Measurements from ENCODE around the gene GLMP.

The GLMP gene

GRCh38 chr1:156279837-156280236, 15.6 kb downstream of the GLMP start:
- no peak for TF ChIP-seq POLR2AphosphoS5 (IDR thresholded peaks at IDR 0.05; ENCODE audit: low read depth, low read length)
- TF ChIP-seq, protein P1, sequence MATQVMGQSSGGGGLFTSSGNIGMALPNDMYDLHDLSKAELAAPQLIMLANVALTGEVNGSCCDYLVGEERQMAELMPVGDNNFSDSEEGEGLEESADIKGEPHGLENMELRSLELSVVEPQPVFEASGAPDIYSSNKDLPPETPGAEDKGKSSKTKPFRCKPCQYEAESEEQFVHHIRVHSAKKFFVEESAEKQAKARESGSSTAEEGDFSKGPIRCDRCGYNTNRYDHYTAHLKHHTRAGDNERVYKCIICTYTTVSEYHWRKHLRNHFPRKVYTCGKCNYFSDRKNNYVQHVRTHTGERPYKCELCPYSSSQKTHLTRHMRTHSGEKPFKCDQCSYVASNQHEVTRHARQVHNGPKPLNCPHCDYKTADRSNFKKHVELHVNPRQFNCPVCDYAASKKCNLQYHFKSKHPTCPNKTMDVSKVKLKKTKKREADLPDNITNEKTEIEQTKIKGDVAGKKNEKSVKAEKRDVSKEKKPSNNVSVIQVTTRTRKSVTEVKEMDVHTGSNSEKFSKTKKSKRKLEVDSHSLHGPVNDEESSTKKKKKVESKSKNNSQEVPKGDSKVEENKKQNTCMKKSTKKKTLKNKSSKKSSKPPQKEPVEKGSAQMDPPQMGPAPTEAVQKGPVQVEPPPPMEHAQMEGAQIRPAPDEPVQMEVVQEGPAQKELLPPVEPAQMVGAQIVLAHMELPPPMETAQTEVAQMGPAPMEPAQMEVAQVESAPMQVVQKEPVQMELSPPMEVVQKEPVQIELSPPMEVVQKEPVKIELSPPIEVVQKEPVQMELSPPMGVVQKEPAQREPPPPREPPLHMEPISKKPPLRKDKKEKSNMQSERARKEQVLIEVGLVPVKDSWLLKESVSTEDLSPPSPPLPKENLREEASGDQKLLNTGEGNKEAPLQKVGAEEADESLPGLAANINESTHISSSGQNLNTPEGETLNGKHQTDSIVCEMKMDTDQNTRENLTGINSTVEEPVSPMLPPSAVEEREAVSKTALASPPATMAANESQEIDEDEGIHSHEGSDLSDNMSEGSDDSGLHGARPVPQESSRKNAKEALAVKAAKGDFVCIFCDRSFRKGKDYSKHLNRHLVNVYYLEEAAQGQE (IDR thresholded peaks at IDR 0.05; ENCODE audit: insufficient read depth in 1 of 2, low read depth in 2 of 2, low read length in 2 of 2): no peak

- TF ChIP-seq SIN3A (IDR thresholded peaks at IDR 0.05; ENCODE audit: borderline replicate concordance, insufficient read depth, low read length) (no peak), POLR2AphosphoS5 (IDR thresholded peaks at IDR 0.05; ENCODE audit: low read depth, low read length) (no peak), TAF1 (IDR thresholded peaks at IDR 0.05; ENCODE audit: borderline replicate concordance, insufficient read depth, low read length) (no peak), FOXP2 (optimal IDR thresholded peaks at IDR 0.05; ENCODE audit: borderline replicate concordance, extremely low read depth, extremely low read length, insufficient read depth) (no peak)
- TF ChIP-seq, protein P1 (IDR thresholded peaks at IDR 0.05; ENCODE audit: insufficient read depth in 1 of 2, low read depth in 2 of 2, low read length in 2 of 2): no peak
Observed at GRCh38 chr1:156276966-156277381, 18.5 kb downstream of the GLMP start.

DNA sequence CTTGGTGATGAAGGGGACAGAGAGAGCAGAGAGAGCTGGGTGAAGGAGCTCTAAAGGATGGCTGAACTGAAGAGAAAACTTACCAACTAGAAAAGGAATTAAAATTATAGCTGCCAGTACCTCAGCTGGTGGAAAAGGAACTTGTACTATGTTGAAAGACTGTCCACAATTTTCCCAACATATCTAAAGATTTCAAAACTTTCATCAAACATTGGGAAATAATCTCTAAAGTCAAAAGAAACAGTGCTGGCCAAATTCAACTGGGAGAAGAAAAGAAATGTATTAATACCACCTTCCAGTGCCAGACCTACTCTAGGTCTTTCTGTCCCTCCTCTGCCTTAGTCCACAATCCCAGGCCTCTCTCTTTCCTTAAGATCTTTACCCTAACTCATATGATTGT, 18.9 kb downstream of the GLMP start:
- no peak for TF ChIP-seq SIN3A (IDR thresholded peaks at IDR 0.05; ENCODE audit: borderline replicate concordance, insufficient read depth, low read length)
- TF ChIP-seq, protein P1 (IDR thresholded peaks at IDR 0.05; ENCODE audit: insufficient read depth in 1 of 2, low read depth in 2 of 2, low read length in 2 of 2): no peak
- no peak for TF ChIP-seq POLR2AphosphoS5 (IDR thresholded peaks at IDR 0.05; ENCODE audit: low read depth, low read length)
- no peak for TF ChIP-seq FOXP2 (optimal IDR thresholded peaks at IDR 0.05; ENCODE audit: borderline replicate concordance, extremely low read depth, extremely low read length, insufficient read depth)
- no peak for TF ChIP-seq TAF1 (IDR thresholded peaks at IDR 0.05; ENCODE audit: borderline replicate concordance, insufficient read depth, low read length)

GRCh38 chr1:156270314-156270713, 25.2 kb downstream of the GLMP start:
- TF ChIP-seq, protein P1 (IDR thresholded peaks at IDR 0.05; ENCODE audit: insufficient read depth in 1 of 2, low read depth in 2 of 2, low read length in 2 of 2): no peak

GRCh38 chr1:156268336-156268735, 27.1 kb downstream of the GLMP start:
- TF ChIP-seq SIN3A (IDR thresholded peaks at IDR 0.05; ENCODE audit: borderline replicate concordance, insufficient read depth, low read length) (no peak), POLR2AphosphoS5 (IDR thresholded peaks at IDR 0.05; ENCODE audit: low read depth, low read length) (no peak), FOXP2 (optimal IDR thresholded peaks at IDR 0.05; ENCODE audit: borderline replicate concordance, extremely low read depth, extremely low read length, insufficient read depth) (no peak), TAF1 (IDR thresholded peaks at IDR 0.05; ENCODE audit: borderline replicate concordance, insufficient read depth, low read length) (no peak)
- TF ChIP-seq, protein P1 (IDR thresholded peaks at IDR 0.05; ENCODE audit: insufficient read depth in 1 of 2, low read depth in 2 of 2, low read length in 2 of 2): no peak
